Erythroblast (primary cell): ENCODE data around the gene BLACAT1.

Experiments used
- GATA1 ChIP-seq: IDR thresholded peaks from 2 replicates; pipeline ENCODE4 v1.6.1; 2011; ENCODE audit warnings: low read depth, mild to moderate bottlenecking, control low read depth, low read length, moderate library complexity
- POLR2A ChIP-seq: IDR thresholded peaks from 2 replicates; pipeline ENCODE4 v1.6.1; 2011; ENCODE audit warnings: mild to moderate bottlenecking, low read length

GRCh38 chr1:205481218-205481617, 25.4 kb upstream of the BLACAT1 start:
- TF ChIP-seq POLR2A: no peak
- no peak for TF ChIP-seq GATA1
